HepG2 (cell line): Measurements from ENCODE around the gene TTYH1. TPM values are rescaled to one million over a fixed set of nuclear protein-coding genes. Genes with fewer than 3 reads are reported as not detected.

Experiments used
- CREM ChIP-seq, 2 experiments: sonication (generic) in 1 of 2; formaldehyde crosslinking in 1 of 2; IDR thresholded peaks; 2 replicates each; pipeline versions ENCODE4 v1.4.0 to v1.6.1; 2016 to 2020; ENCODE audit warnings: antibody characterized with exemption in 1 of 2, mild to moderate bottlenecking in 1 of 2, missing genetic modification reagents in 1 of 2
- DNMT1 ChIP-seq: sonication (generic); formaldehyde crosslinking; IDR thresholded peaks from 2 replicates; pipeline ENCODE4 v1.5.1; 2020; ENCODE audit warnings: mild to moderate bottlenecking, missing genetic modification reagents
- ELF1 ChIP-seq: sonication (generic); formaldehyde crosslinking; IDR thresholded peaks from 2 replicates; pipeline ENCODE4 v1.4.0; 2020; ENCODE audit warnings: missing genetic modification reagents
- HNF4G ChIP-seq, 2 experiments: sonication (generic) in 1 of 2; formaldehyde crosslinking in 1 of 2; IDR thresholded peaks; 2 replicates each; pipeline versions ENCODE4 v1.4.0 to v1.6.1; 2011 to 2020; ENCODE audit warnings: borderline replicate concordance in 2 of 2, low read depth in 2 of 2, mild to moderate bottlenecking in 2 of 2, low read length in 1 of 2, missing genetic modification reagents in 1 of 2, moderate library complexity in 1 of 2
- MAZ ChIP-seq, 2 experiments: sonication (generic) in 1 of 2; formaldehyde crosslinking in 1 of 2; IDR thresholded peaks; 2 replicates each; pipeline versions ENCODE4 v1.5.0 to v1.6.1; 2012 to 2020; ENCODE audit warnings: low read depth in 2 of 2, mild to moderate bottlenecking in 2 of 2, borderline replicate concordance in 1 of 2, improper control_type of control experiment in 1 of 2, low read length in 1 of 2, missing genetic modification reagents in 1 of 2, moderate library complexity in 1 of 2
- NKX3-1 ChIP-seq: sonication (generic); formaldehyde crosslinking; IDR thresholded peaks from 2 replicates; pipeline ENCODE4 v1.5.0; 2020; ENCODE audit warnings: missing genetic modification reagents
- PCBP2 ChIP-seq: fragments of 200-400 bp; formaldehyde crosslinking; optimal IDR thresholded peaks from 2 replicates; pipeline ENCODE3; 2018; ENCODE audit warnings: low read length, low read depth; ENCODE audit not compliant: poor library complexity, severe bottlenecking
- RXRA ChIP-seq: sonication (generic); formaldehyde crosslinking; IDR thresholded peaks from 2 replicates; pipeline ENCODE4 v1.5.1; 2020; ENCODE audit warnings: missing genetic modification reagents
- SALL2 ChIP-seq: sonication (generic); formaldehyde crosslinking; IDR thresholded peaks from 2 replicates; pipeline ENCODE4 v1.8.1; 2023; ENCODE audit warnings: mild to moderate bottlenecking, missing genetic modification reagents, inconsistent platforms
- TBL1XR1 ChIP-seq: fragments of 150-350 bp; IDR thresholded peaks from 2 replicates; pipeline ENCODE4 v1.6.1; 2014; ENCODE audit warnings: borderline replicate concordance, low read length; ENCODE audit not compliant: partially characterized antibody
- TOE1 ChIP-seq: sonication (generic); formaldehyde crosslinking; IDR thresholded peaks from 2 replicates; pipeline ENCODE4 v1.4.0; 2020; ENCODE audit warnings: mild to moderate bottlenecking, missing genetic modification reagents
- ZNF33B ChIP-seq: sonication (generic); formaldehyde crosslinking; IDR thresholded peaks from 2 replicates; pipeline ENCODE4 v1.5.1; 2020; ENCODE audit warnings: mild to moderate bottlenecking, missing genetic modification reagents
- ZNF501 ChIP-seq: sonication (generic); formaldehyde crosslinking; IDR thresholded peaks from 2 replicates; pipeline ENCODE4 v1.5.1; 2020; ENCODE audit warnings: mild to moderate bottlenecking, moderate library complexity, missing genetic modification reagents
- polyA plus RNA-seq, 8 experiments: library from polyadenylated mRNA; depleted of rRNA in 3 of 8; stranded (reverse) in 7 of 8; unstranded in 1 of 8; fragments of >200 nt; fragmentation: Illumina TruSeq in 4 of 8; extraction: Trizol in 4 of 8; gene quantifications; 2 replicates each; pipeline versions ENCODE4 v1.2.1 to v1.2.3, GENCODE V29; 2011 to 2016; ENCODE audit warnings: low read depth in 4 of 8, missing spikeins in 1 of 8, mixed read lengths in 1 of 8; ENCODE audit not compliant: insufficient read depth in 1 of 8
- total RNA-seq, 5 experiments: library from RNA; depleted of rRNA; stranded (reverse); fragments of >200 nt; fragmentation: Illumina TruSeq; extraction: Trizol; gene quantifications; 2 replicates each; pipeline ENCODE4 v1.2.3, GENCODE V29; 2016; ENCODE audit warnings: low read depth in 1 of 5
- TF ChIP-seq, protein P1 (sequence below): sonication (generic); formaldehyde crosslinking; IDR thresholded peaks from 2 replicates; pipeline ENCODE4 v1.4.0; 2020; ENCODE audit warnings: mild to moderate bottlenecking, missing genetic modification reagents, borderline replicate concordance
- TF ChIP-seq, protein P2 (sequence below): sonication (generic); formaldehyde crosslinking; IDR thresholded peaks from 2 replicates; pipeline ENCODE4 v1.9.0; 2022; ENCODE audit warnings: low read depth, missing genetic modification reagents
- TF ChIP-seq, protein P3 (sequence below): sonication (generic); formaldehyde crosslinking; IDR thresholded peaks from 2 replicates; pipeline ENCODE4 v1.4.0; 2020; ENCODE audit warnings: low read depth, mild to moderate bottlenecking, missing genetic modification reagents
- TF ChIP-seq, protein P4 (sequence below): sonication (generic); formaldehyde crosslinking; IDR thresholded peaks from 2 replicates; pipeline ENCODE4 v1.4.0; 2020; ENCODE audit warnings: mild to moderate bottlenecking, missing genetic modification reagents

TTYH1 gene
- total and polyA plus RNA-seq, 2 of the 13 experiments (the other 11 are each of a cell fraction or from before 2014, with no cell fraction given), result 6.9 to 19.9 TPM

DNA sequence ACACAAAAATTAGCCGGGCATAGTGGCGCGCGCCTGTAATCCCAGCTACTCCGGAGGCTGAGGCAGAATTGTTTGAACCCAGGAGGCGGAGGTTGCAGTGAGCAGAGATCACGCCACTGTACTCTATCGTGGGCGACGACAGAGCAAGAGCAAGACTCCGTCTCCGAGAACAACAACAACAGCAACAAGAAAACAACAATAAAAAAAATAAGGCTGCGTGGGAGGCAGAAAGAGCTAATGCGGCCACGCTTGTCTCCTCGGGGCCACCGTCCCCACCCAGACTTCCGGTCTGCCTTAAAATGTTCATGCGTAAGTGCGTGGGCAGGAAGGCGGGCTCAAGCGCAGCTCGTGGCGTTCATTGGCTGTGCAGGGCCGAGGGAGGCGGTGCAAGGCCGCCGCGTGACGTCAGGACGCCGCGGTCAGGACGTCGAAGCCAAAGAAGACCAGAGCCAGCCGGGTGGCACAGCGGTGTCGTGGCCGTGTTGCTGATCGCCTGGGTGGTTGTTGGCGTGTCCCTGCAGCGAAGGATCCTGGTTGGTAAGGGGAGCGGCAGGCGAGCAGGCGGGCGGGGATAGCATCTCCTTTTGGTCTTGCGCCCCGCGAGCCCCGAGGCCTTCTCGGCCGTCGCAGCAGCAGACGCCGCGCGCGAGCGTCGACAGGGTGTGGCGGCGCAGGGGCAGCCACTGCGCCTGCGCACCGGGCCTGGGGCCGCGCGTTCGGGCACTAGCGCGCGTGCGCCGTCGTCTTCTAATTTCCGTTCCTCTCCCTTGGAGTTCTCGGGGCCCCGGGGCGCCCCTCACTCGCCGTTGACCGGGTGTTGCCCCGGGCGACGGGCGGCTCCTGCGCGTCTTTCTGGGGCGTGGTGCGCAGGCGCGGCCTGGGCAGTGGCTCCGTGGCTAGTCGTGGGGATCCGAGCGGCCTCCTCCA, 33.8 kb downstream of the TTYH1 start, which contains the start of gene LENG8 (continued):
- TF ChIP-seq, protein P1, sequence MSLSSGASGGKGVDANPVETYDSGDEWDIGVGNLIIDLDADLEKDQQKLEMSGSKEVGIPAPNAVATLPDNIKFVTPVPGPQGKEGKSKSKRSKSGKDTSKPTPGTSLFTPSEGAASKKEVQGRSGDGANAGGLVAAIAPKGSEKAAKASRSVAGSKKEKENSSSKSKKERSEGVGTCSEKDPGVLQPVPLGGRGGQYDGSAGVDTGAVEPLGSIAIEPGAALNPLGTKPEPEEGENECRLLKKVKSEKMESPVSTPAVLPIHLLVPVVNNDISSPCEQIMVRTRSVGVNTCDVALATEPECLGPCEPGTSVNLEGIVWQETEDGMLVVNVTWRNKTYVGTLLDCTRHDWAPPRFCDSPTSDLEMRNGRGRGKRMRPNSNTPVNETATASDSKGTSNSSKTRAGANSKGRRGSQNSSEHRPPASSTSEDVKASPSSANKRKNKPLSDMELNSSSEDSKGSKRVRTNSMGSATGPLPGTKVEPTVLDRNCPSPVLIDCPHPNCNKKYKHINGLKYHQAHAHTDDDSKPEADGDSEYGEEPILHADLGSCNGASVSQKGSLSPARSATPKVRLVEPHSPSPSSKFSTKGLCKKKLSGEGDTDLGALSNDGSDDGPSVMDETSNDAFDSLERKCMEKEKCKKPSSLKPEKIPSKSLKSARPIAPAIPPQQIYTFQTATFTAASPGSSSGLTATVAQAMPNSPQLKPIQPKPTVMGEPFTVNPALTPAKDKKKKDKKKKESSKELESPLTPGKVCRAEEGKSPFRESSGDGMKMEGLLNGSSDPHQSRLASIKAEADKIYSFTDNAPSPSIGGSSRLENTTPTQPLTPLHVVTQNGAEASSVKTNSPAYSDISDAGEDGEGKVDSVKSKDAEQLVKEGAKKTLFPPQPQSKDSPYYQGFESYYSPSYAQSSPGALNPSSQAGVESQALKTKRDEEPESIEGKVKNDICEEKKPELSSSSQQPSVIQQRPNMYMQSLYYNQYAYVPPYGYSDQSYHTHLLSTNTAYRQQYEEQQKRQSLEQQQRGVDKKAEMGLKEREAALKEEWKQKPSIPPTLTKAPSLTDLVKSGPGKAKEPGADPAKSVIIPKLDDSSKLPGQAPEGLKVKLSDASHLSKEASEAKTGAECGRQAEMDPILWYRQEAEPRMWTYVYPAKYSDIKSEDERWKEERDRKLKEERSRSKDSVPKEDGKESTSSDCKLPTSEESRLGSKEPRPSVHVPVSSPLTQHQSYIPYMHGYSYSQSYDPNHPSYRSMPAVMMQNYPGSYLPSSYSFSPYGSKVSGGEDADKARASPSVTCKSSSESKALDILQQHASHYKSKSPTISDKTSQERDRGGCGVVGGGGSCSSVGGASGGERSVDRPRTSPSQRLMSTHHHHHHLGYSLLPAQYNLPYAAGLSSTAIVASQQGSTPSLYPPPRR, result peak; percentile 42; the same call in 1 of the 2 replicates
- TF ChIP-seq ZNF33B (CRISPR knock-in tag) (peak; percentile 85; the same call in 1 of the 2 replicates), DNMT1 (CRISPR knock-in tag) (peak; percentile 98), ELF1 (peak; percentile 95), CREM (IDR thresholded peaks at IDR 0.05) (peak; percentile 95), CREM (CRISPR knock-in tag; IDR thresholded peaks at IDR 0.05) (peak; percentile 57; the same call in 1 of the 2 replicates), PCBP2 (no peak), NKX3-1 (CRISPR knock-in tag) (peak; percentile 80), SALL2 (peak; percentile 65), MAZ (IDR thresholded peaks at IDR 0.05; ENCODE audit: borderline replicate concordance, low read depth, low read length) (no peak), MAZ (CRISPR knock-in tag; IDR thresholded peaks at IDR 0.05; ENCODE audit: low read depth) (peak; percentile 88), TBL1XR1 (peak; percentile 34), TOE1 (no peak), HNF4G (IDR thresholded peaks at IDR 0.05; ENCODE audit: borderline replicate concordance, low read depth, low read length) (no peak), HNF4G (CRISPR knock-in tag; IDR thresholded peaks at IDR 0.05; ENCODE audit: borderline replicate concordance, low read depth) (peak; percentile 75; the same call in 1 of the 2 replicates), ZNF501 (CRISPR knock-in tag) (no peak; the same call in none of the 2 replicates), RXRA (CRISPR knock-in tag) (peak; percentile 65; the same call in 1 of the 2 replicates)
- TF ChIP-seq, protein P2, sequence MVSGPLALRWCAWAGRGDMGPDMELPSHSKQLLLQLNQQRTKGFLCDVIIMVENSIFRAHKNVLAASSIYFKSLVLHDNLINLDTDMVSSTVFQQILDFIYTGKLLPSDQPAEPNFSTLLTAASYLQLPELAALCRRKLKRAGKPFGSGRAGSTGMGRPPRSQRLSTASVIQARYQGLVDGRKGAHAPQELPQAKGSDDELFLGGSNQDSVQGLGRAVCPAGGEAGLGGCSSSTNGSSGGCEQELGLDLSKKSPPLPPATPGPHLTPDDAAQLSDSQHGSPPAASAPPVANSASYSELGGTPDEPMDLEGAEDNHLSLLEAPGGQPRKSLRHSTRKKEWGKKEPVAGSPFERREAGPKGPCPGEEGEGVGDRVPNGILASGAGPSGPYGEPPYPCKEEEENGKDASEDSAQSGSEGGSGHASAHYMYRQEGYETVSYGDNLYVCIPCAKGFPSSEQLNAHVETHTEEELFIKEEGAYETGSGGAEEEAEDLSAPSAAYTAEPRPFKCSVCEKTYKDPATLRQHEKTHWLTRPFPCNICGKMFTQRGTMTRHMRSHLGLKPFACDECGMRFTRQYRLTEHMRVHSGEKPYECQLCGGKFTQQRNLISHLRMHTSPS (CRISPR knock-in tag), result no peak
- TF ChIP-seq, protein P3, sequence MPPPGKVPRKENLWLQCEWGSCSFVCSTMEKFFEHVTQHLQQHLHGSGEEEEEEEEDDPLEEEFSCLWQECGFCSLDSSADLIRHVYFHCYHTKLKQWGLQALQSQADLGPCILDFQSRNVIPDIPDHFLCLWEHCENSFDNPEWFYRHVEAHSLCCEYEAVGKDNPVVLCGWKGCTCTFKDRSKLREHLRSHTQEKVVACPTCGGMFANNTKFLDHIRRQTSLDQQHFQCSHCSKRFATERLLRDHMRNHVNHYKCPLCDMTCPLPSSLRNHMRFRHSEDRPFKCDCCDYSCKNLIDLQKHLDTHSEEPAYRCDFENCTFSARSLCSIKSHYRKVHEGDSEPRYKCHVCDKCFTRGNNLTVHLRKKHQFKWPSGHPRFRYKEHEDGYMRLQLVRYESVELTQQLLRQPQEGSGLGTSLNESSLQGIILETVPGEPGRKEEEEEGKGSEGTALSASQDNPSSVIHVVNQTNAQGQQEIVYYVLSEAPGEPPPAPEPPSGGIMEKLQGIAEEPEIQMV (CRISPR knock-in tag), result peak; percentile 71
- TF ChIP-seq, protein P4, sequence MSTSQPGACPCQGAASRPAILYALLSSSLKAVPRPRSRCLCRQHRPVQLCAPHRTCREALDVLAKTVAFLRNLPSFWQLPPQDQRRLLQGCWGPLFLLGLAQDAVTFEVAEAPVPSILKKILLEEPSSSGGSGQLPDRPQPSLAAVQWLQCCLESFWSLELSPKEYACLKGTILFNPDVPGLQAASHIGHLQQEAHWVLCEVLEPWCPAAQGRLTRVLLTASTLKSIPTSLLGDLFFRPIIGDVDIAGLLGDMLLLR (CRISPR knock-in tag), result peak; percentile 37; the same call in 1 of the 2 replicates
